SK-N-SH (cell line): ENCODE data around the gene CRYAA.

Experiments
- POLR2AphosphoS5 ChIP-seq: IDR thresholded peaks from 2 replicates; pipeline ENCODE4 v1.6.1; 2012; ENCODE audit warnings: low read depth, low read length
- RAD21 ChIP-seq: IDR thresholded peaks from 2 replicates; pipeline ENCODE4 v1.6.1; 2012; ENCODE audit warnings: mild to moderate bottlenecking, low read length
- TAF1 ChIP-seq: IDR thresholded peaks from 2 replicates; pipeline ENCODE4 v1.6.1; 2012; ENCODE audit warnings: low read depth, mild to moderate bottlenecking, low read length, moderate library complexity, borderline replicate concordance
- TCF12 ChIP-seq: IDR thresholded peaks from 2 replicates; pipeline ENCODE4 v1.4.0; 2012
- TEAD4 ChIP-seq: IDR thresholded peaks from 2 replicates; pipeline ENCODE4 v1.4.0; 2012; ENCODE audit warnings: mild to moderate bottlenecking, borderline replicate concordance; ENCODE audit not compliant: insufficient read depth
- YY1 ChIP-seq: IDR thresholded peaks from 2 replicates; pipeline ENCODE4 v1.4.0; 2012; ENCODE audit warnings: low read depth, mild to moderate bottlenecking
- TF ChIP-seq, protein P1 (sequence below): IDR thresholded peaks from 2 replicates; pipeline ENCODE4 v1.4.0; 2012; ENCODE audit warnings: low read depth, borderline replicate concordance
- TF ChIP-seq, protein P2 (sequence below): fragments of 150-350 bp; IDR thresholded peaks from 2 replicates; pipeline ENCODE4 v1.6.1; 2017; ENCODE audit warnings: antibody characterized with exemption, low read length, low read depth, borderline replicate concordance
- TF ChIP-seq, protein P3 (sequence below): IDR thresholded peaks from 2 replicates; pipeline ENCODE4; 2012
- TF ChIP-seq, protein P4 (sequence below): IDR thresholded peaks from 2 replicates; pipeline ENCODE4 v1.4.0; 2012; ENCODE audit warnings: low read depth, borderline replicate concordance
- TF ChIP-seq, protein P5 (sequence below): fragments of 200-600 bp; sonication (generic); IDR thresholded peaks from 2 replicates; pipeline ENCODE4 v1.6.1; 2017; ENCODE audit warnings: antibody characterized with exemption, mild to moderate bottlenecking, moderate library complexity

DNA sequence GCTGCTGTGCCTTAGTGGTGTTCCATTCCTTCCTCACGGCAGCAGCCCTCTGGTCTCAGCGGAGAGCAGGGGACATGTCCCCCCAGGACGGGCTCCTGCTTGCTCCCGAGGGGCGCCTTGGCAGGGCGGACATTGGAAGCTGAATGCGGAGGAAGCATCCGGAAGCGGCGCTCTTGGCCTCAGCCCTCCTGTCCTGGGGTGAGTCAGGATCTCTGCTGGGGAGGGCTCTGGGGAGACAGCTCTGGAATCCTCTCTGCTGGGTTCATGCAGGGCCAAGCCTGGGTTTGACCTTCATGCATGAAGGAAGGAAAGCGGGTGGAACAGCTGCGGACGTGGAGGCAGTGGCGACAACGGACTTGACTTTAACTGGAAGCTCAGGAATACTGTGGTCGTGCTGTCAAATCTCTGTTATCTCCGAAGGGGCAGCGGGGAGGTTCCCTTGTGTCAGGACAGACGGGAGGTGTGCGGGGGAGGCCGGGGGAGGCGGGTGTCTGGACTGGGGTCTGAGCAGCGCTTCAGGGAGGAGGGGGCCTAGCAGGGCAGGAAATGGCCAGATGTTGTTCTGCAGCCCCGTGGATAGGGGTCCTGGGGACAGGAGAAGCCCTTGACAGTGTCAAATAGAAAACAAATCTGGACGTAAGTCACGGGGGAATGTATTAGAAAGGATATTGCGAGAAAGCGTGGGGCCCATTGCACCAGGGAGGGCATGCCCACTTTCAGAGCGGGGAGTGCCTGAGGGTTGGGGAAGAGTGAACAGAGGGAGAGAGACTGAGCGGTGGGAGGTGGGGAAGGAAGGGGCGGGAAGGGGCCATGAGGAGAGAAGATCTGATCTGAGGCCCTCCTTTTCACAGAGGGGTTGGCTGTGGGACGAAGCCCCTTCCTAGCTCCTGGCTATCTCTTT is 26.6 kb downstream of the CRYAA start:
- TF ChIP-seq TCF12 (no peak), POLR2AphosphoS5 (no peak), YY1 (no peak), TEAD4 (no peak), RAD21 (no peak), TAF1 (no peak)
- TF ChIP-seq, protein P1, sequence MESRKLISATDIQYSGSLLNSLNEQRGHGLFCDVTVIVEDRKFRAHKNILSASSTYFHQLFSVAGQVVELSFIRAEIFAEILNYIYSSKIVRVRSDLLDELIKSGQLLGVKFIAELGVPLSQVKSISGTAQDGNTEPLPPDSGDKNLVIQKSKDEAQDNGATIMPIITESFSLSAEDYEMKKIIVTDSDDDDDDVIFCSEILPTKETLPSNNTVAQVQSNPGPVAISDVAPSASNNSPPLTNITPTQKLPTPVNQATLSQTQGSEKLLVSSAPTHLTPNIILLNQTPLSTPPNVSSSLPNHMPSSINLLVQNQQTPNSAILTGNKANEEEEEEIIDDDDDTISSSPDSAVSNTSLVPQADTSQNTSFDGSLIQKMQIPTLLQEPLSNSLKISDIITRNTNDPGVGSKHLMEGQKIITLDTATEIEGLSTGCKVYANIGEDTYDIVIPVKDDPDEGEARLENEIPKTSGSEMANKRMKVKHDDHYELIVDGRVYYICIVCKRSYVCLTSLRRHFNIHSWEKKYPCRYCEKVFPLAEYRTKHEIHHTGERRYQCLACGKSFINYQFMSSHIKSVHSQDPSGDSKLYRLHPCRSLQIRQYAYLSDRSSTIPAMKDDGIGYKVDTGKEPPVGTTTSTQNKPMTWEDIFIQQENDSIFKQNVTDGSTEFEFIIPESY: no peak
- TF ChIP-seq, protein P2, sequence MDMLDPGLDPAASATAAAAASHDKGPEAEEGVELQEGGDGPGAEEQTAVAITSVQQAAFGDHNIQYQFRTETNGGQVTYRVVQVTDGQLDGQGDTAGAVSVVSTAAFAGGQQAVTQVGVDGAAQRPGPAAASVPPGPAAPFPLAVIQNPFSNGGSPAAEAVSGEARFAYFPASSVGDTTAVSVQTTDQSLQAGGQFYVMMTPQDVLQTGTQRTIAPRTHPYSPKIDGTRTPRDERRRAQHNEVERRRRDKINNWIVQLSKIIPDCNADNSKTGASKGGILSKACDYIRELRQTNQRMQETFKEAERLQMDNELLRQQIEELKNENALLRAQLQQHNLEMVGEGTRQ: no peak
- TF ChIP-seq, protein P3, sequence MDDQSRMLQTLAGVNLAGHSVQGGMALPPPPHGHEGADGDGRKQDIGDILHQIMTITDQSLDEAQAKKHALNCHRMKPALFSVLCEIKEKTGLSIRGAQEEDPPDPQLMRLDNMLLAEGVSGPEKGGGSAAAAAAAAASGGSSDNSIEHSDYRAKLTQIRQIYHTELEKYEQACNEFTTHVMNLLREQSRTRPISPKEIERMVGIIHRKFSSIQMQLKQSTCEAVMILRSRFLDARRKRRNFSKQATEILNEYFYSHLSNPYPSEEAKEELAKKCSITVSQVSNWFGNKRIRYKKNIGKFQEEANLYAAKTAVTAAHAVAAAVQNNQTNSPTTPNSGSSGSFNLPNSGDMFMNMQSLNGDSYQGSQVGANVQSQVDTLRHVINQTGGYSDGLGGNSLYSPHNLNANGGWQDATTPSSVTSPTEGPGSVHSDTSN: no peak
- TF ChIP-seq, protein P4, sequence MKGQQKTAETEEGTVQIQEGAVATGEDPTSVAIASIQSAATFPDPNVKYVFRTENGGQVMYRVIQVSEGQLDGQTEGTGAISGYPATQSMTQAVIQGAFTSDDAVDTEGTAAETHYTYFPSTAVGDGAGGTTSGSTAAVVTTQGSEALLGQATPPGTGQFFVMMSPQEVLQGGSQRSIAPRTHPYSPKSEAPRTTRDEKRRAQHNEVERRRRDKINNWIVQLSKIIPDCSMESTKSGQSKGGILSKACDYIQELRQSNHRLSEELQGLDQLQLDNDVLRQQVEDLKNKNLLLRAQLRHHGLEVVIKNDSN: no peak
- TF ChIP-seq, protein P5, sequence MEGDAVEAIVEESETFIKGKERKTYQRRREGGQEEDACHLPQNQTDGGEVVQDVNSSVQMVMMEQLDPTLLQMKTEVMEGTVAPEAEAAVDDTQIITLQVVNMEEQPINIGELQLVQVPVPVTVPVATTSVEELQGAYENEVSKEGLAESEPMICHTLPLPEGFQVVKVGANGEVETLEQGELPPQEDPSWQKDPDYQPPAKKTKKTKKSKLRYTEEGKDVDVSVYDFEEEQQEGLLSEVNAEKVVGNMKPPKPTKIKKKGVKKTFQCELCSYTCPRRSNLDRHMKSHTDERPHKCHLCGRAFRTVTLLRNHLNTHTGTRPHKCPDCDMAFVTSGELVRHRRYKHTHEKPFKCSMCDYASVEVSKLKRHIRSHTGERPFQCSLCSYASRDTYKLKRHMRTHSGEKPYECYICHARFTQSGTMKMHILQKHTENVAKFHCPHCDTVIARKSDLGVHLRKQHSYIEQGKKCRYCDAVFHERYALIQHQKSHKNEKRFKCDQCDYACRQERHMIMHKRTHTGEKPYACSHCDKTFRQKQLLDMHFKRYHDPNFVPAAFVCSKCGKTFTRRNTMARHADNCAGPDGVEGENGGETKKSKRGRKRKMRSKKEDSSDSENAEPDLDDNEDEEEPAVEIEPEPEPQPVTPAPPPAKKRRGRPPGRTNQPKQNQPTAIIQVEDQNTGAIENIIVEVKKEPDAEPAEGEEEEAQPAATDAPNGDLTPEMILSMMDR: no peak
